Astrocyte (in vitro differentiated cells and primary cell): ENCODE measurements around the gene IKZF5. TPM values are rescaled to one million over a fixed set of nuclear protein-coding genes. Genes with fewer than 3 reads are reported as not detected.

ENCODE experiments used
- DNase-seq: peaks from one replicate; pipeline ENCODE4 v3.0.0-alpha.2; 2010; ENCODE audit warnings: low read depth
- FAIRE-seq: peaks from 2 replicates; lab custom pipeline; 2011; peaks lifted over from hg19 to GRCh38; lab: Jason Lieb, UNC
- H2AFZ ChIP-seq: 2 replicates; pipeline ENCODE4 v1.6.0; 2012; ENCODE audit warnings: low read depth, low read length, inconsistent platforms
- H3K27ac ChIP-seq: 2 replicates; pipeline ENCODE4 v1.5.1; 2011; ENCODE audit warnings: low read depth, low read length, inconsistent platforms
- H3K27me3 ChIP-seq: 2 replicates; pipeline ENCODE4 v1.6.0; 2011; ENCODE audit warnings: low read length, inconsistent platforms; ENCODE audit not compliant: insufficient read depth
- H3K36me3 ChIP-seq: 2 replicates; pipeline ENCODE4 v1.5.1; 2011; ENCODE audit warnings: low read length, inconsistent platforms; ENCODE audit not compliant: insufficient read depth
- H3K4me1 ChIP-seq: 2 replicates; pipeline ENCODE4 v1.5.1; 2011; ENCODE audit warnings: low read length, inconsistent platforms; ENCODE audit not compliant: insufficient read depth
- H3K4me2 ChIP-seq: 2 replicates; pipeline ENCODE4 v1.6.0; 2012; ENCODE audit warnings: low read length, inconsistent platforms
- H3K4me3 ChIP-seq: 2 replicates; pipeline ENCODE4 v1.5.1; 2011; ENCODE audit warnings: low read depth, mild to moderate bottlenecking, low read length, inconsistent platforms; ENCODE audit not compliant: insufficient read depth
- H3K79me2 ChIP-seq: 2 replicates; pipeline ENCODE4 v1.6.0; 2012; ENCODE audit warnings: mild to moderate bottlenecking, low read length, inconsistent platforms; ENCODE audit not compliant: insufficient read depth
- H3K9ac ChIP-seq: 2 replicates; pipeline ENCODE4 v1.6.0; 2012; ENCODE audit warnings: mild to moderate bottlenecking, low read length, inconsistent platforms
- H3K9me3 ChIP-seq: 2 replicates; pipeline ENCODE4 v1.5.1; 2012; ENCODE audit warnings: low read depth, mild to moderate bottlenecking, low read length, inconsistent platforms; ENCODE audit not compliant: insufficient read depth
- H4K20me1 ChIP-seq: 2 replicates; pipeline ENCODE4 v1.6.0; 2012; ENCODE audit warnings: low read length, inconsistent platforms; ENCODE audit not compliant: insufficient read depth
- H3K27ac Mint-ChIP-seq: one replicate; pipeline ENCODE4 v1.8.0; 2021; ENCODE audit warnings: mild to moderate bottlenecking, mixed read lengths; ENCODE audit not compliant: unreplicated experiment
- H3K27me3 Mint-ChIP-seq: one replicate; pipeline ENCODE4 v1.8.0; 2021; ENCODE audit warnings: low read depth, mixed read lengths; ENCODE audit not compliant: unreplicated experiment
- H3K36me3 Mint-ChIP-seq: one replicate; pipeline ENCODE4 v1.8.0; 2021; ENCODE audit warnings: low read depth, mixed read lengths; ENCODE audit not compliant: unreplicated experiment
- H3K4me1 Mint-ChIP-seq: one replicate; pipeline ENCODE4 v1.8.0; 2021; ENCODE audit warnings: low read depth, mixed read lengths; ENCODE audit not compliant: unreplicated experiment
- H3K4me3 Mint-ChIP-seq: one replicate; pipeline ENCODE4 v1.8.0; 2021; ENCODE audit warnings: mild to moderate bottlenecking, moderate library complexity, mixed read lengths; ENCODE audit not compliant: unreplicated experiment
- H3K9me3 Mint-ChIP-seq: one replicate; pipeline ENCODE4 v1.8.0; 2021; ENCODE audit warnings: mild to moderate bottlenecking, mixed read lengths; ENCODE audit not compliant: unreplicated experiment
- CTCF ChIP-seq: IDR thresholded peaks from 2 replicates; pipeline ENCODE4 v1.5.1; 2011; ENCODE audit warnings: low read depth, mild to moderate bottlenecking, inconsistent platforms, low read length, moderate library complexity; ENCODE audit not compliant: insufficient read depth
- EZH2 ChIP-seq: IDR thresholded peaks from 2 replicates; pipeline ENCODE4 v1.6.1; 2012; ENCODE audit warnings: mild to moderate bottlenecking, low read length, inconsistent platforms; ENCODE audit not compliant: insufficient read depth
- total RNA-seq: library from RNA; stranded (reverse); gene quantifications from 2 replicates; pipeline ENCODE4 v1.2.1, GENCODE V29; 2021

IKZF5 gene
- total RNA-seq, 1 donor from 2014 or later: 10.8 TPM

- no peak overlapping the region for H2AFZ ChIP-seq
- H3K9me3 ChIP-seq: no peaks in the 10 kb centered on the region
- H3K4me3 ChIP-seq: no peak overlapping the region
- Mint-ChIP-seq H3K27ac (no peak overlapping the region), H3K9me3 (no peaks in the 10 kb centered on the region), H3K27me3 (no peaks in the 10 kb centered on the region), H3K4me1 (no peaks in the 10 kb centered on the region), H3K4me3 (no peak overlapping the region), H3K36me3 (no peaks in the 10 kb centered on the region)
- no peaks in the 10 kb centered on the region for H3K27me3 ChIP-seq
- DNase-seq (no peak), FAIRE-seq (no peak)
- no peak overlapping the region for H3K27ac ChIP-seq
- H3K79me2 ChIP-seq: no peaks in the 10 kb centered on the region
- TF ChIP-seq CTCF (no peak), EZH2 (no peak)
- no peaks in the 10 kb centered on the region for H3K36me3 ChIP-seq
- no peaks in the 10 kb centered on the region for H4K20me1 ChIP-seq
- H3K9ac ChIP-seq: no peak overlapping the region
- H3K4me1 ChIP-seq: no peaks in the 10 kb centered on the region
- H3K4me2 ChIP-seq: no peak overlapping the region
These were observed 30.4 kb upstream of the IKZF5 start for GRCh38 chr10:123038782-123039631.

- Mint-ChIP-seq H3K9me3 (no peaks in the 10 kb centered on the region), H3K27ac (no peak overlapping the region), H3K4me3 (no peak overlapping the region), H3K27me3 (no peaks in the 10 kb centered on the region), H3K36me3 (no peaks in the 10 kb centered on the region), H3K4me1 (no peaks in the 10 kb centered on the region)
- Histone ChIP-seq H3K4me2 (no peak overlapping the region), H3K4me1 (no peaks in the 10 kb centered on the region), H2AFZ (no peak overlapping the region), H3K4me3 (no peak overlapping the region), H4K20me1 (no peaks in the 10 kb centered on the region), H3K27me3 (no peaks in the 10 kb centered on the region), H3K36me3 (no peaks in the 10 kb centered on the region), H3K27ac (no peak overlapping the region), H3K79me2 (no peaks in the 10 kb centered on the region), H3K9ac (no peak overlapping the region), H3K9me3 (no peaks in the 10 kb centered on the region)
- TF ChIP-seq CTCF: no peak
- no peak for TF ChIP-seq EZH2
- DNase-seq: no peak
- FAIRE-seq: no peak
These were observed 27.0 kb upstream of the IKZF5 start for GRCh38 chr10:123035467-123036086.

DNA sequence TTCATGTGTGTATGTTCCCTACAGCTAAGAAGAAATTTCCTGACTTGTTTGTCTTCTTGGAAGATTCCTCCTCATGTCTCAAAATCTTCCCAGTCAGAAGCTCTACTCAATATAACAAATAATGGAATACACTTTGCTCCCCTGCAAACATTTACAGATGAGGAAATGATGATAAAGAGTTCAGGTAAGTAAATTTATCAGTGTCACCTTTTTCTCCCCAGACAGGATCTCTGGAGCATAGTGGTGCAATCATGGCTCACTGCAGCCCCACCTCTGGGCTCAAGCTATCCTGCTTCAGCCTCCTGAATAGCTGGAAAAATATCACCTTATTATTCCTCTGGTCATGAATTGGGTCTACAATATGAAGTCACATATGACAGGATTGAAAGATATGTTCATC, 25.7 kb upstream of the IKZF5 start:
- DNase-seq (no peak), FAIRE-seq (no peak)
- no peak for TF ChIP-seq CTCF
- no peak for TF ChIP-seq EZH2
- H3K27me3 ChIP-seq: no peaks in the 10 kb centered on the region
- no peak overlapping the region for H3K4me2 ChIP-seq
- H3K27ac ChIP-seq: no peak overlapping the region
- H3K36me3 ChIP-seq: no peaks in the 10 kb centered on the region
- Mint-ChIP-seq H3K36me3 (no peaks in the 10 kb centered on the region), H3K4me3 (no peak overlapping the region), H3K27me3 (no peaks in the 10 kb centered on the region), H3K27ac (no peak overlapping the region), H3K4me1 (no peaks in the 10 kb centered on the region), H3K9me3 (no peaks in the 10 kb centered on the region)
- H2AFZ ChIP-seq: no peak overlapping the region
- H3K4me1 ChIP-seq: no peaks in the 10 kb centered on the region
- H3K9ac ChIP-seq: no peak overlapping the region
- H3K9me3 ChIP-seq: no peaks in the 10 kb centered on the region
- H3K79me2 ChIP-seq: no peaks in the 10 kb centered on the region
- no peaks in the 10 kb centered on the region for H4K20me1 ChIP-seq
- H3K4me3 ChIP-seq: no peak overlapping the region
